ENCODE data around the gene DENND1C. TPM values are rescaled to one million over a fixed set of nuclear protein-coding genes. Genes with fewer than 3 reads are reported as not detected.
A peak's percentile ranks its signal among the peaks of the same experiment; 100 is the strongest.

Gene DENND1C
- total and polyA plus RNA-seq, 2 experiments from 2014 or later = 3.1 to 6.1 TPM

DNA sequence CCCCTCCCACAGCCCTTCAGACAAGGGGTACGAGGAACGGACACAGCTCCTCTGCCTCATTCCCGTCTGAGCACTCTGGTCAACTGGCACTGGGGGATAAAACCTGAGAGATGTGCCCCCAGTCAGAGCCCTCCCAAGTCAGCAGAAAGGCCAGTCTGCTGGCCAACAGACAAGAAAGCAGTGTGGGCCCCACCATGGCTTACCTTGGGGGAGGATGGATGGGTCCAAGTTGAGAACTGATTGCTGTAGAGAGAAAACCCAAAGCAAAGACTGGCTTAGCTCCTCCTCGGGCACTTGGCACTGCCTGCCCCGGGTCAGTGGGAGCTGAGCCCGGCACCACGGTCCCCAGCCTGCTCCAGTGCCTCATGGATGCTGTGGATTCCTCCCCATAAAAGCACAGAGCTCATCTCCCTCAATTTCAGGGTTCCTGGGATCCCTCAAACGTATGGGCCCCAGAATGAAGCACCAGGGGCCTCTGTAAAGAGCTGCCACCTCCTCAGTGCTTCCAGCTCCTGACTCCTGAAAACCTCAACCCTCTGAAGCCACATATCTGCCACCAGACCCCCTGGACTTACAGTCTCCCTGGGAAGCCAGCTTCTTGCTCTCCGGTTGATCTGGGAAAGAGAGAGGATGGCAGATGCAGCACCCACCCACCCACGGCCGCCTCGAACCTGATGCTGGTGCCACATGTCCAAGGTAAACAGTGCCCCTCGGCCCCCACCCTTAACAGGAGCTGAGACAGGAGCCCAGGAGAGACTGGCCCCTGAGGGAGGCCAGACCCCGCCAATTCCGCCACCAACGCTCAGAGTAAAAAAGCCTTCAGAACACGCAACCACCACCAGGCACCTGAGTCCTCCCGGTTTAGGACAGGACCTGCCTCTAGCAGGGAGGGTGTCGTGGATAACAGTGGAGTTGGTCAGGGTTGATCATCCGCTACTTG is 60.2 kb downstream of the DENND1C start:
- TF ChIP-seq EZH2phosphoT487 (IDR thresholded peaks at IDR 0.05; ENCODE audit: unreplicated experiment) (no peak), JUNB (IDR thresholded peaks at IDR 0.05; ENCODE audit: unreplicated experiment) (no peak), CREB1 (CRISPR knock-in tag; IDR thresholded peaks at IDR 0.05; ENCODE audit: low read depth) (no peak), ZNF331 (CRISPR knock-in tag; IDR thresholded peaks at IDR 0.05; ENCODE audit: low read depth) (no peak), STAT1 (IDR thresholded peaks at IDR 0.05; ENCODE audit: unreplicated experiment) (no peak), EZH2 (IDR thresholded peaks at IDR 0.05; ENCODE audit: low read depth, unreplicated experiment) (no peak), ZNF462 (CRISPR knock-in tag; IDR thresholded peaks at IDR 0.05) (no peak), POLR2AphosphoS5 (IDR thresholded peaks at IDR 0.05; ENCODE audit: low read depth) (no peak), NANOG (IDR thresholded peaks at IDR 0.05; ENCODE audit: borderline replicate concordance) (no peak), REST (IDR thresholded peaks at IDR 0.05; ENCODE audit: unreplicated experiment) (no peak), ZNF114 (CRISPR knock-in tag; IDR thresholded peaks at IDR 0.05) (no peak)
- TF ChIP-seq, protein P1, sequence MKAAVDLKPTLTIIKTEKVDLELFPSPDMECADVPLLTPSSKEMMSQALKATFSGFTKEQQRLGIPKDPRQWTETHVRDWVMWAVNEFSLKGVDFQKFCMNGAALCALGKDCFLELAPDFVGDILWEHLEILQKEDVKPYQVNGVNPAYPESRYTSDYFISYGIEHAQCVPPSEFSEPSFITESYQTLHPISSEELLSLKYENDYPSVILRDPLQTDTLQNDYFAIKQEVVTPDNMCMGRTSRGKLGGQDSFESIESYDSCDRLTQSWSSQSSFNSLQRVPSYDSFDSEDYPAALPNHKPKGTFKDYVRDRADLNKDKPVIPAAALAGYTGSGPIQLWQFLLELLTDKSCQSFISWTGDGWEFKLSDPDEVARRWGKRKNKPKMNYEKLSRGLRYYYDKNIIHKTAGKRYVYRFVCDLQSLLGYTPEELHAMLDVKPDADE (IDR thresholded peaks at IDR 0.05) = no peak
- TF ChIP-seq, protein P2, sequence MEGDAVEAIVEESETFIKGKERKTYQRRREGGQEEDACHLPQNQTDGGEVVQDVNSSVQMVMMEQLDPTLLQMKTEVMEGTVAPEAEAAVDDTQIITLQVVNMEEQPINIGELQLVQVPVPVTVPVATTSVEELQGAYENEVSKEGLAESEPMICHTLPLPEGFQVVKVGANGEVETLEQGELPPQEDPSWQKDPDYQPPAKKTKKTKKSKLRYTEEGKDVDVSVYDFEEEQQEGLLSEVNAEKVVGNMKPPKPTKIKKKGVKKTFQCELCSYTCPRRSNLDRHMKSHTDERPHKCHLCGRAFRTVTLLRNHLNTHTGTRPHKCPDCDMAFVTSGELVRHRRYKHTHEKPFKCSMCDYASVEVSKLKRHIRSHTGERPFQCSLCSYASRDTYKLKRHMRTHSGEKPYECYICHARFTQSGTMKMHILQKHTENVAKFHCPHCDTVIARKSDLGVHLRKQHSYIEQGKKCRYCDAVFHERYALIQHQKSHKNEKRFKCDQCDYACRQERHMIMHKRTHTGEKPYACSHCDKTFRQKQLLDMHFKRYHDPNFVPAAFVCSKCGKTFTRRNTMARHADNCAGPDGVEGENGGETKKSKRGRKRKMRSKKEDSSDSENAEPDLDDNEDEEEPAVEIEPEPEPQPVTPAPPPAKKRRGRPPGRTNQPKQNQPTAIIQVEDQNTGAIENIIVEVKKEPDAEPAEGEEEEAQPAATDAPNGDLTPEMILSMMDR (conservative IDR thresholded peaks at IDR 0.05; ENCODE audit: low read depth in 2 of 2) = no peak
- no peak overlapping the region; the same call in 2 of the 3 replicates for H3K4me3 Mint-ChIP-seq
- H3K4me1 ChIP-seq (ENCODE audit: insufficient read depth) = peaks cover 8% of the 10 kb centered on the region; the same call in 1 of the 2 replicates
- H3K9me3 Mint-ChIP-seq = peaks cover 9% of the 10 kb centered on the region
- no peak for DNase-seq (ENCODE audit: low spot score)
- peaks cover 42% of the 10 kb centered on the region for H4K20me1 ChIP-seq (replicated peaks; ENCODE audit: insufficient read depth)
- peaks cover 43% of the 10 kb centered on the region for H3K36me3 ChIP-seq (ENCODE audit: insufficient read depth)
- H3F3A ChIP-seq (replicated peaks; ENCODE audit: low read depth) = 0 out of 2 replicates have a peak, but pooled peaks cover 9% of the 10 kb centered on the region
- no peak overlapping the region for H3K27ac Mint-ChIP-seq
- H3K27me3 Mint-ChIP-seq (ENCODE audit: insufficient read depth, low read depth, poor library complexity) = peaks cover 19% of the 10 kb centered on the region
- H3K4me2 ChIP-seq = no peak overlapping the region
- peaks cover 60% of the 10 kb centered on the region for H3K79me2 ChIP-seq (replicated peaks; ENCODE audit: insufficient read depth)
- peaks cover 7% of the 10 kb centered on the region; the same call in 1 of the 2 replicates for H3K9me2 ChIP-seq (ENCODE audit: insufficient read depth)
- H3K4me3 ChIP-seq = no peak overlapping the region
- peak overlapping the region; percentile 19; the same call in 1 of the 2 replicates for H3K27ac ChIP-seq (ENCODE audit: low read depth)
- peaks cover 13% of the 10 kb centered on the region for H3K4me1 Mint-ChIP-seq
- H3K36me3 Mint-ChIP-seq (ENCODE audit: low read depth) = peaks cover 83% of the 10 kb centered on the region
- no peak overlapping the region for H2AFZ ChIP-seq
- ATAC-seq = no peak
- no peaks in the 10 kb centered on the region for H3K27me3 ChIP-seq (ENCODE audit: insufficient read depth)
